Gastroesophageal sphincter (tissue), 4 donors: ENCODE measurements around the gene INHA. TPM values are rescaled to one million over a fixed set of nuclear protein-coding genes. Genes with fewer than 3 reads are reported as not detected.

Experiments used
- ATAC-seq: fragments of 150-250 bp; one replicate; pipeline ENCODE4 v1.9.1; 2016; ENCODE audit warnings: mild to moderate bottlenecking, moderate library complexity
- H3K27ac ChIP-seq, 4 donors: fragments of 200-600 bp; sonication (generic) in 3 of 4; 1 replicate in 3 of 4; 2 replicates in 1 of 4; pipeline ENCODE4 v1.5.1; 2016 to 2019
- H3K27me3 ChIP-seq: fragments of 200-600 bp; sonication (generic); one replicate; pipeline ENCODE4 v1.5.1; 2019
- H3K36me3 ChIP-seq, 2 donors: fragments of 200-600 bp; sonication (generic); one replicate each; pipeline ENCODE4 v1.5.1; 2019; ENCODE audit warnings: control low read depth in 1 of 2
- H3K4me1 ChIP-seq, 3 donors: fragments of 200-600 bp; sonication (generic); 1 replicate in 2 of 3; 2 replicates in 1 of 3; pipeline ENCODE4 v1.5.1; 2016 to 2019; ENCODE audit warnings: control low read depth in 2 of 3
- H3K4me3 ChIP-seq, 2 donors: fragments of 200-600 bp; sonication (generic); one replicate each; pipeline ENCODE4 v1.5.1; 2019; ENCODE audit warnings: mild to moderate bottlenecking in 1 of 2, moderate library complexity in 1 of 2
- H3K9me3 ChIP-seq, 3 donors: fragments of 200-600 bp; sonication (generic); one replicate each; pipeline ENCODE4 v1.5.1; 2017 to 2019; ENCODE audit warnings: control low read depth in 2 of 3
- CTCF ChIP-seq, 4 experiments: fragments of 200-600 bp in 2 of 4; fragments of 450-650 bp in 2 of 4; sonication (generic) in 1 of 4; IDR thresholded peaks; one replicate each; pipeline ENCODE4 v1.5.1; 2017 to 2019; ENCODE audit warnings: antibody characterized with exemption in 4 of 4, mild to moderate bottlenecking in 2 of 4, moderate library complexity in 2 of 4
- EP300 ChIP-seq: sonication (generic); formaldehyde crosslinking; IDR thresholded peaks from one replicate; pipeline ENCODE4 v1.6.1; 2017; ENCODE audit warnings: antibody characterized with exemption, mild to moderate bottlenecking
- POLR2A ChIP-seq, 2 donors: fragments of 450-650 bp; IDR thresholded peaks; one replicate each; pipeline ENCODE4 v1.6.1; 2017; ENCODE audit warnings: antibody characterized with exemption in 2 of 2, mild to moderate bottlenecking in 2 of 2, moderate library complexity in 1 of 2
- POLR2AphosphoS5 ChIP-seq: sonication (generic); formaldehyde crosslinking; IDR thresholded peaks from one replicate; pipeline ENCODE4 v1.6.1; 2017; ENCODE audit warnings: antibody characterized with exemption
- WGBS, 2 donors: methylation state at CpG; one replicate each; pipeline ENCODE4 v1.1.5; 2018; ENCODE audit warnings: low coverage in 1 of 2; 5-methylcytosine and 5-hydroxymethylcytosine counted together
- total RNA-seq, 4 donors: library from RNA; depleted of rRNA; stranded (reverse); fragments of >200 nt; gene quantifications; one replicate each; pipeline ENCODE4 v1.1.0, GENCODE V29; 2016

Gene INHA
- total RNA-seq, 4 donors from 2014 or later: 1.8 to 4.4 TPM; not detected in 2

DNA sequence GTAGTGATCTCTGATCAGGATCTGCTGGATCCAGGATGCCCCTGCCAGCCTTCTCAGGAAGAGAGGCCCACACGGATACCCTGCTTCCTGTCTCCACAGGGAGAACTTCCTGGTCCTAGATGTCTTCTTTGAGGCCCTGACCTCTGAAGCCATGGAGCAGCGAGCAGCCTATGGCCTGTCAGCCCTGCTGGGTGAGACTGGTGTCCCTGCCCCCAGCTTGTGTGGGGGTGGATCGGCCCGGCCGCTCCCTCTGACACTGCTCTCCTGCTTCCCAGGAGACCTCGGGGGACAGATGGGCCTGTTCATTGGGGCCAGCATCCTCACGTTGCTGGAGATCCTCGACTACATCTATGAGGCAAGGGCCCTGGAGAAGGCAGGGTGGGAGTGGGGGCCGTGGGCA lies 35.1 kb upstream of the INHA start:
- Histone ChIP-seq H3K27ac (no peak overlapping the region), H3K9me3 (no peaks in the 10 kb centered on the region), H3K36me3 (peaks cover 0 to 29% of the 10 kb centered on the region in 2 donors), H3K4me1 (peaks cover 0 to 27% (median 6%) of the 10 kb centered on the region in 3 donors), H3K4me3 (no peak overlapping the region), H3K27me3 (peaks cover 3% of the 10 kb centered on the region)
- TF ChIP-seq POLR2A (IDR thresholded peaks at IDR 0.05): no peak
- TF ChIP-seq EP300: no peak
- no peak for TF ChIP-seq POLR2AphosphoS5
- no peak for TF ChIP-seq CTCF (IDR thresholded peaks at IDR 0.05)
- ATAC-seq: no peak
- no CpG with 5 or more reads among the region's 9 CpGs for WGBS, 2 donors

- Histone ChIP-seq H3K4me1 (peaks cover 0 to 36% (median 6%) of the 10 kb centered on the region in 3 donors), H3K27ac (peak overlapping the region in 2 of 4 donors; percentile 16 to 32), H3K27me3 (no peaks in the 10 kb centered on the region), H3K4me3 (no peak overlapping the region), H3K36me3 (peaks cover 0 to 29% of the 10 kb centered on the region in 2 donors), H3K9me3 (no peaks in the 10 kb centered on the region)
- ATAC-seq: no peak
- TF ChIP-seq EP300 (no peak), POLR2A (IDR thresholded peaks at IDR 0.05) (no peak), POLR2AphosphoS5 (no peak), CTCF (IDR thresholded peaks at IDR 0.05) (no peak)
- WGBS, 2 donors: 12 to 60% methylated on average over 1 to 2 of the region's 15 CpGs
Measured at GRCh38 chr2:219537657-219538488, 34.2 kb upstream of the INHA start.

GRCh38 chr2:219538504-219538951 lies 33.6 kb upstream of the INHA start:
- H3K4me1 ChIP-seq: peaks cover 0 to 43% (median 6%) of the 10 kb centered on the region in 3 donors
- no peak for ATAC-seq
- peaks cover 0 to 29% of the 10 kb centered on the region in 2 donors for H3K36me3 ChIP-seq
- TF ChIP-seq CTCF (IDR thresholded peaks at IDR 0.05) (no peak), POLR2A (IDR thresholded peaks at IDR 0.05) (no peak), EP300 (no peak), POLR2AphosphoS5 (no peak)
- no peak overlapping the region for H3K4me3 ChIP-seq
- H3K27ac ChIP-seq: peak overlapping the region in 2 of 4 donors; percentile 16 to 32
- WGBS, 2 donors: 27 to 45% methylated on average over 2 to 5 of the region's 6 CpGs
- H3K27me3 ChIP-seq: no peaks in the 10 kb centered on the region
- no peaks in the 10 kb centered on the region for H3K9me3 ChIP-seq

DNA sequence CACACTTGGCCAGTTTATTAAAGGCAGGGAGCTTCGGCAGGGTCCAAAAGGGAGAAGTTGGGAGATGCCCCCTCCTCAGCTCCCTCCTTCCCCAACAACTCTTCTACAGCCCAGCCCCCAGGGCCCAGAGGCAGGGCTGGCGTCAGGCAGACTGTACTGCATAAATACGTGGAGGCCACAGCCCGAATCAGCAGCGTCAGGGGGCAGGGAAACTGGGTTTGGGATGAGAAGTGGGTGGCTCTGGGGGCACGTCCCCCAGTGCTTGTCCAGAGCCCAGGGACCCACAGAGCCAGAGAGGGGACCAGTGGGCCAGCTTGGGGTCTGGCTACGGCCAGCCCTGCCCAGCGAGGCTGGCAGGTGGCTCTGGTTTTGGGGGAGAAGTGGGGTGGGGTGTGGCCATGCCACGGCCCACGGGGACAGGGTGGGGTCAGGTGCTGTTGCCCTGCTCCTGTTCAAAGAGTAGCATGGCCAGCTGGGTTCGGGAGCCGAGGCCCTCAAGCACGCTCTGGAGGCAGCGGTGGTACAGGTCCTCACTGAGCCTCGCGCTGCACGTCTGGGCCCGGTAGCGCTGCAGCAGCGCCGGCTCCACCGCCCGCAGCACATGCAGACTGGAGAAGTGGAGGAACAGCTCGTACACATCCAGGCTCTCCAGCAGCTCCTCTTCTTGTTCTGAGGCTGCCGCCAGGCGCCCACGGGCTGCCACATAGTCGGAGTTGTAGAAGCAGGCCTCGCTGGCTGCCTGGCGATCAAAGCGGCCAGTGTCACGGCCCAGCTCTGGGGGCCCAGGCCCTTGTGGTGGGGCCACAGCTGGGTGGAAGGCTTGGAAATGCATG lies 32.9 kb upstream of the INHA start:
- no peaks in the 10 kb centered on the region for H3K27me3 ChIP-seq
- no peak for TF ChIP-seq POLR2A (IDR thresholded peaks at IDR 0.05)
- TF ChIP-seq EP300: no peak
- TF ChIP-seq CTCF (IDR thresholded peaks at IDR 0.05): no peak
- no peak for TF ChIP-seq POLR2AphosphoS5
- H3K27ac ChIP-seq: no peak overlapping the region
- peaks cover 0 to 47% (median 8%) of the 10 kb centered on the region in 3 donors for H3K4me1 ChIP-seq
- H3K9me3 ChIP-seq: no peaks in the 10 kb centered on the region
- H3K4me3 ChIP-seq: no peak overlapping the region
- peaks cover 0 to 29% of the 10 kb centered on the region in 2 donors for H3K36me3 ChIP-seq
- no peak for ATAC-seq
- WGBS, 2 donors: 60% methylated on average over 2 of the region's 32 CpGs; no CpG with 5 or more reads in 1 of the 2 donors
